Measurements from ENCODE around the gene ATG101.

Gene ATG101

GRCh38 chr12:52126050-52126604 lies 56.3 kb downstream of the ATG101 start:
- TF ChIP-seq CTCF (IDR thresholded peaks at IDR 0.05; ENCODE audit: insufficient read depth, low read depth, low read length, missing control alignments) = no peak
- no peak for DNase-seq (ENCODE audit: low read depth)
- no peak overlapping the region for H3K4me3 ChIP-seq (ENCODE audit: low read depth, low read length)
